H1 (cell line): ENCODE data around the gene LPAR3. TPM values are rescaled to one million over a fixed set of nuclear protein-coding genes. Genes with fewer than 3 reads are reported as not detected.

Experiments
- CTCF ChIA-PET: fragments of 300-600 bp; sonication (Branson Sonifier 250); formaldehyde crosslinking; loops from one replicate; lab custom pipeline; 2021; ENCODE audit not compliant: partially characterized antibody; lab: Charles Lee
- POLR2A ChIA-PET: fragments of 300-600 bp; sonication (Branson Sonifier 250); formaldehyde crosslinking; loops from one replicate; lab custom pipeline; 2021; ENCODE audit warnings: inconsistent platforms; ENCODE audit not compliant: partially characterized antibody; lab: Charles Lee
- DNase-seq, 2 experiments: peaks; one replicate each; pipeline versions ENCODE4 v3.0.0 to v3.0.0-alpha.2; 2010 to 2022; ENCODE audit warnings: low spot score in 2 of 2, low read depth in 1 of 2, mixed read lengths in 1 of 2
- FAIRE-seq: peaks from 2 replicates; lab custom pipeline; 2011; peaks lifted over from hg19 to GRCh38; lab: Jason Lieb, UNC
- H2AFZ ChIP-seq: 2 replicates; pipeline ENCODE4 v1.8.1; 2012; ENCODE audit warnings: low read length, inconsistent platforms
- H2AK5ac ChIP-seq: 2 replicates; pipeline ENCODE4 v1.6.1; 2013; ENCODE audit warnings: low read depth, low read length
- H2BK120ac ChIP-seq: replicated peaks from 2 replicates; pipeline ENCODE3; 2013; ENCODE audit warnings: low read depth, low read length, inconsistent platforms
- H2BK12ac ChIP-seq: 2 replicates; pipeline ENCODE4 v1.6.1; 2013; ENCODE audit warnings: low read depth, low read length
- H2BK15ac ChIP-seq: 2 replicates; pipeline ENCODE4 v1.6.1; 2013; ENCODE audit warnings: low read length
- H2BK20ac ChIP-seq: 2 replicates; pipeline ENCODE4 v1.6.1; 2013; ENCODE audit warnings: low read length
- H2BK5ac ChIP-seq: 2 replicates; pipeline ENCODE4 v1.6.1; 2013; ENCODE audit warnings: low read depth, low read length
- H3K14ac ChIP-seq: 2 replicates; pipeline ENCODE4 v1.6.1; 2013; ENCODE audit warnings: inconsistent platforms; ENCODE audit not compliant: insufficient read length
- H3K18ac ChIP-seq: 2 replicates; pipeline ENCODE4 v1.6.1; 2013; ENCODE audit warnings: low read length; ENCODE audit errors: extremely low read depth
- H3K23ac ChIP-seq: 2 replicates; pipeline ENCODE4 v1.6.1; 2013; ENCODE audit warnings: inconsistent platforms; ENCODE audit not compliant: insufficient read length
- H3K23me2 ChIP-seq: 2 replicates; pipeline ENCODE4 v1.6.1; 2013; ENCODE audit warnings: low read depth, low read length
- H3K27ac ChIP-seq: 2 replicates; pipeline ENCODE4 v1.6.1; 2011; ENCODE audit warnings: low read depth, low read length, inconsistent platforms
- H3K27me3 ChIP-seq, 4 experiments: replicated peaks in 1 of 4; 1 replicate in 1 of 4; 2 replicates in 3 of 4; pipeline versions ENCODE4 v1.6.1 to v1.8.1; 2011 to 2013; ENCODE audit warnings: low read length in 3 of 4, mild to moderate bottlenecking in 3 of 4, inconsistent platforms in 2 of 4, mixed read lengths in 2 of 4, moderate library complexity in 1 of 4; ENCODE audit not compliant: control insufficient read depth in 3 of 4, insufficient read depth in 3 of 4; ENCODE audit errors: extremely low read depth in 1 of 4
- H3K36me3 ChIP-seq, 4 experiments: 2 replicates each; pipeline versions ENCODE4 v1.6.1 to v1.8.1; 2011 to 2013; ENCODE audit warnings: mild to moderate bottlenecking in 4 of 4, low read length in 3 of 4, moderate library complexity in 2 of 4, control low read depth in 1 of 4, inconsistent platforms in 1 of 4; ENCODE audit not compliant: insufficient read depth in 4 of 4, control insufficient read depth in 2 of 4
- H3K4ac ChIP-seq: replicated peaks from 2 replicates; pipeline ENCODE3; 2013; ENCODE audit warnings: low read length, low read depth, mixed read lengths, inconsistent platforms; ENCODE audit not compliant: insufficient read length
- H3K4me1 ChIP-seq, 4 experiments: replicated peaks in 1 of 4; 1 replicate in 1 of 4; 2 replicates in 3 of 4; pipeline versions ENCODE4 v1.6.1 to v1.8.1; 2011 to 2013; ENCODE audit warnings: low read length in 3 of 4, inconsistent platforms in 2 of 4, mixed read lengths in 1 of 4; ENCODE audit not compliant: insufficient read depth in 4 of 4, control insufficient read depth in 3 of 4
- H3K4me2 ChIP-seq, 2 experiments: 2 replicates each; pipeline versions ENCODE4 v1.6.1 to v1.8.1; 2011 to 2013; ENCODE audit warnings: low read depth in 2 of 2, low read length in 2 of 2, control low read depth in 1 of 2, inconsistent platforms in 1 of 2, mild to moderate bottlenecking in 1 of 2; ENCODE audit not compliant: insufficient read depth in 1 of 2
- H3K4me3 ChIP-seq, 4 experiments: fragments of 200-600, 300-600 bp in 1 of 4; sonication (generic), shearing (Covaris generic), sonication (Bioruptor Twin) in 1 of 4; 2 replicates each; pipeline versions ENCODE4 v1.5.1 to v1.8.1; 2011 to 2016; ENCODE audit warnings: low read length in 4 of 4, low read depth in 3 of 4, control low read depth in 2 of 4, inconsistent platforms in 2 of 4, mild to moderate bottlenecking in 2 of 4, mixed read lengths in 1 of 4, moderate library complexity in 1 of 4; ENCODE audit not compliant: insufficient read depth in 2 of 4; ENCODE audit errors: extremely low read depth in 1 of 4
- H3K56ac ChIP-seq: replicated peaks from 2 replicates; pipeline ENCODE3; 2013; ENCODE audit warnings: low read depth, mild to moderate bottlenecking, mixed read lengths, low read length, inconsistent platforms; ENCODE audit not compliant: insufficient read length
- H3K79me1 ChIP-seq: 2 replicates; pipeline ENCODE4 v1.6.1; 2013; ENCODE audit warnings: low read depth, low read length, control low read depth
- H3K79me2 ChIP-seq, 2 experiments: 2 replicates each; pipeline versions ENCODE4 v1.6.1 to v1.8.1; 2012 to 2013; ENCODE audit warnings: low read length in 2 of 2, mild to moderate bottlenecking in 2 of 2, inconsistent platforms in 1 of 2; ENCODE audit not compliant: insufficient read depth in 2 of 2, control insufficient read depth in 1 of 2
- H3K9ac ChIP-seq, 4 experiments: replicated peaks in 1 of 4; 1 replicate in 1 of 4; 2 replicates in 3 of 4; pipeline versions ENCODE4 v1.6.1 to v1.8.1; 2011 to 2013; ENCODE audit warnings: low read depth in 3 of 4, low read length in 3 of 4, control low read depth in 2 of 4, mild to moderate bottlenecking in 2 of 4, moderate library complexity in 2 of 4, inconsistent platforms in 1 of 4; ENCODE audit errors: extremely low read depth in 1 of 4
- H3K9me3 ChIP-seq, 2 experiments: 2 replicates each; pipeline versions ENCODE4 v1.6.1 to v1.8.1; 2012 to 2013; ENCODE audit warnings: mild to moderate bottlenecking in 2 of 2, moderate library complexity in 2 of 2, control low read depth in 1 of 2, inconsistent platforms in 1 of 2, low read depth in 1 of 2, low read length in 1 of 2, mixed read lengths in 1 of 2; ENCODE audit not compliant: insufficient read depth in 2 of 2
- H4K20me1 ChIP-seq, 2 experiments: replicated peaks in 1 of 2; 2 replicates each; pipeline versions ENCODE3 to v1.8.1; 2011 to 2013; ENCODE audit warnings: inconsistent platforms in 2 of 2, low read length in 2 of 2, mild to moderate bottlenecking in 1 of 2; ENCODE audit not compliant: insufficient read depth in 2 of 2, control insufficient read depth in 1 of 2
- H4K5ac ChIP-seq: 2 replicates; pipeline ENCODE4 v1.6.1; 2013; ENCODE audit warnings: low read length, low read depth, mixed read lengths, inconsistent platforms; ENCODE audit not compliant: insufficient read length
- H4K8ac ChIP-seq: 2 replicates; pipeline ENCODE4 v1.8.0; 2013; ENCODE audit warnings: mild to moderate bottlenecking, moderate library complexity, low read length, inconsistent platforms; ENCODE audit not compliant: insufficient read depth; ENCODE audit errors: extremely low read depth
- H4K91ac ChIP-seq: replicated peaks from 2 replicates; pipeline ENCODE3; 2013; ENCODE audit warnings: low read length, mixed read lengths, inconsistent platforms; ENCODE audit not compliant: insufficient read length
- CBX5 ChIP-seq: fragments of 300-800, 300-1000 bp; sonication (generic); IDR thresholded peaks from 2 replicates; pipeline ENCODE4 v1.7.1; 2016; ENCODE audit warnings: antibody characterized with exemption, low read length, low read depth
- CHD1 ChIP-seq: IDR thresholded peaks from 2 replicates; pipeline ENCODE4 v1.6.1; 2012; ENCODE audit warnings: low read depth, low read length, improper control_type of control experiment
- EGR1 ChIP-seq: IDR thresholded peaks from 2 replicates; pipeline ENCODE4 v1.6.1; 2011; ENCODE audit warnings: low read depth, low read length, borderline replicate concordance
- HDAC2 ChIP-seq, 2 experiments: fragments of 300-600 bp in 1 of 2; sonication (generic) in 1 of 2; IDR thresholded peaks; 2 replicates each; pipeline ENCODE4 v1.6.1; 2011 to 2012; ENCODE audit warnings: low read depth in 2 of 2, low read length in 2 of 2, mild to moderate bottlenecking in 2 of 2, moderate library complexity in 2 of 2, borderline replicate concordance in 1 of 2, inconsistent platforms in 1 of 2
- KDM4A ChIP-seq: IDR thresholded peaks from one replicate; pipeline ENCODE4 v1.7.1; 2012; ENCODE audit warnings: low read depth, mild to moderate bottlenecking, moderate library complexity, low read length, inconsistent platforms; ENCODE audit not compliant: severe bottlenecking
- KDM5A ChIP-seq: fragments of 200-600 bp; IDR thresholded peaks from 2 replicates; pipeline ENCODE4 v1.7.1; 2012; ENCODE audit warnings: mild to moderate bottlenecking, low read length, inconsistent platforms, mixed read lengths
- MAFK ChIP-seq: IDR thresholded peaks from 2 replicates; pipeline ENCODE4 v1.6.1; 2012; ENCODE audit warnings: low read depth, mild to moderate bottlenecking, improper control_type of control experiment, low read length
- SAP30 ChIP-seq: fragments of 300-600 bp; sonication (generic); IDR thresholded peaks from 2 replicates; pipeline ENCODE4 v1.7.1; 2012; ENCODE audit warnings: low read length, moderate library complexity, mild to moderate bottlenecking, inconsistent platforms; ENCODE audit not compliant: insufficient read depth, insufficient replicate concordance
- TBP ChIP-seq: IDR thresholded peaks from 2 replicates; pipeline ENCODE4 v1.6.1; 2011; ENCODE audit warnings: low read depth, low read length, improper control_type of control experiment
- ZNF274 ChIP-seq: IDR thresholded peaks from 2 replicates; pipeline ENCODE4 v1.7.0; 2012; ENCODE audit warnings: low read length, borderline replicate concordance; ENCODE audit errors: extremely low read depth
- WGBS, 2 experiments: shearing (Covaris generic) in 1 of 2; methylation state at CpG; one replicate each; pipeline versions ENCODE4 v1.1.6 to v1.1.7; 2013 to 2015; ENCODE audit warnings: low lambda C conversion rate in 2 of 2, mixed read lengths in 2 of 2, inconsistent platforms in 1 of 2, low coverage in 1 of 2, missing lambda C conversion rate in 1 of 2; ENCODE audit not compliant: insufficient replicate concordance in 2 of 2, insufficient coverage in 1 of 2, insufficient read length in 1 of 2; ENCODE audit errors: extremely low coverage in 1 of 2, missing lambda C conversion rate in 1 of 2; 5-methylcytosine and 5-hydroxymethylcytosine counted together
- polyA plus RNA-seq, 7 experiments: library from polyadenylated mRNA; depleted of rRNA in 3 of 7; stranded (reverse) in 5 of 7; unstranded in 2 of 7; fragments of >200 nt in 5 of 7; fragments of 200-250 nt in 2 of 7; gene quantifications; 1 replicate in 5 of 7; 2 replicates in 1 of 7; 4 replicates in 1 of 7; pipeline versions ENCODE4 v1.2.1 to v1.2.3, GENCODE V29; 2011 to 2013; ENCODE audit warnings: missing spikeins in 2 of 7, mixed read lengths in 2 of 7
- total RNA-seq: library from RNA; stranded (reverse); fragmentation: NEBNext Ultra II Directional; extraction: Animal tissue kit (Norgen Biotek cat#: 25700); gene quantifications from 2 replicates; pipeline ENCODE4 v1.2.1, GENCODE V29; 2021
- TF ChIP-seq, protein P1 (sequence below): IDR thresholded peaks from 2 replicates; pipeline ENCODE4 v1.6.1; 2012; ENCODE audit warnings: inconsistent platforms

LPAR3 gene
- total and polyA plus RNA-seq, 2 of the 8 experiments (the other 6 are each of a cell fraction or from before 2014, with no cell fraction given): 17.1 to 25.4 TPM

- Histone ChIP-seq H2AK5ac (no peak overlapping the region), H3K18ac (no peak overlapping the region; the same call in 1 of the 2 replicates), H4K8ac (no peak overlapping the region), H2BK12ac (no peak overlapping the region), H3K79me2 (no peaks in the 10 kb centered on the region), H4K91ac (no peak overlapping the region), H3K79me1 (no peaks in the 10 kb centered on the region), H3K56ac (no peak overlapping the region), H3K9me3 (no peaks in the 10 kb centered on the region), H3K4me2 (no peak overlapping the region), H2BK15ac (no peak overlapping the region), H3K4ac (no peak overlapping the region), H3K14ac (no peak overlapping the region), H2AFZ (no peak overlapping the region), H4K5ac (no peak overlapping the region), H3K27me3 (no peaks in the 10 kb centered on the region), H3K36me3 (no peaks in the 10 kb centered on the region; a peak in 1 of 8 replicates), H3K23ac (no peak overlapping the region), H2BK5ac (no peak overlapping the region), H3K27ac (no peak overlapping the region), H2BK120ac (no peak overlapping the region), H4K20me1 (no peaks in the 10 kb centered on the region), H3K9ac (no peak overlapping the region), H3K4me1 (peaks cover 0 to 3% (median 0%) of the 10 kb centered on the region in 4 experiments; a peak in 1 of 7 replicates), H3K23me2 (no peaks in the 10 kb centered on the region), H2BK20ac (no peak overlapping the region), H3K4me3 (no peak overlapping the region)
- CTCF ChIA-PET: interaction anchor here (5.3 kb wide), 1 partner anchor 14 kb away, joined by 33 read pairs; no protein-coding TSS in a partner anchor
- FAIRE-seq: no peak
- POLR2A ChIA-PET: no interaction called here
- no peak for DNase-seq
- 82% methylated on average over 4 of the region's 4 CpGs; no CpG with 5 or more reads in 1 of the 2 experiments for whole genome bisulfite sequencing, 2 experiments
- TF ChIP-seq EGR1 (no peak), KDM5A (no peak), MAFK (no peak), ZNF274 (no peak), CBX5 (no peak), TBP (no peak), CHD1 (no peak), HDAC2 (IDR thresholded peaks at IDR 0.05; ENCODE audit: borderline replicate concordance in 1 of 2, low read depth in 2 of 2, low read length in 2 of 2) (no peak), KDM4A (no peak), SAP30 (no peak)
- TF ChIP-seq, protein P1, sequence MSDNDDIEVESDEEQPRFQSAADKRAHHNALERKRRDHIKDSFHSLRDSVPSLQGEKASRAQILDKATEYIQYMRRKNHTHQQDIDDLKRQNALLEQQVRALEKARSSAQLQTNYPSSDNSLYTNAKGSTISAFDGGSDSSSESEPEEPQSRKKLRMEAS: no peak
These were observed 37.3 kb upstream of the LPAR3 start for GRCh38 chr1:84930329-84930728.
